MM.1S (cell line): ENCODE measurements around the gene PRCC.

Experiments used
- DNase-seq: peaks from one replicate; pipeline ENCODE4 v3.0.0-alpha.2; 2015
- H2AFZ ChIP-seq: fragments of 300-600 bp; sonication (generic); 2 replicates; pipeline ENCODE4 v1.6.0; 2016; ENCODE audit warnings: antibody characterized with exemption, low read length
- H3F3A ChIP-seq: fragments of 300-600 bp; sonication (generic); 2 replicates; pipeline ENCODE4 v1.6.1; 2016; ENCODE audit warnings: mild to moderate bottlenecking, antibody characterized with exemption, low read length, moderate library complexity, mixed read lengths; ENCODE audit not compliant: insufficient read depth
- H3K27ac ChIP-seq: fragments of 300-600 bp; sonication (generic); 2 replicates; pipeline ENCODE4 v1.5.1; 2016; ENCODE audit warnings: mild to moderate bottlenecking, low read length
- H3K27me3 ChIP-seq: fragments of 300-600 bp; sonication (generic); replicated peaks from 2 replicates; pipeline ENCODE4 v1.6.0; 2016; ENCODE audit warnings: low read length; ENCODE audit not compliant: insufficient read depth
- H3K36me3 ChIP-seq: fragments of 300-600 bp; sonication (generic); replicated peaks from 2 replicates; pipeline ENCODE4 v1.6.1; 2016; ENCODE audit warnings: mild to moderate bottlenecking, low read length, mixed read lengths; ENCODE audit not compliant: insufficient read depth
- H3K4me1 ChIP-seq: fragments of 300-600 bp; sonication (generic); 2 replicates; pipeline ENCODE4 v1.6.1; 2016; ENCODE audit warnings: low read length, mixed read lengths
- H3K4me2 ChIP-seq: fragments of 300-600 bp; sonication (generic); 2 replicates; pipeline ENCODE4 v1.6.0; 2016; ENCODE audit warnings: low read depth, low read length
- H3K4me3 ChIP-seq: fragments of 300-600 bp; sonication (generic); 2 replicates; pipeline ENCODE4 v1.5.1; 2016; ENCODE audit warnings: low read length, mixed read lengths
- H3K79me2 ChIP-seq: fragments of 300-600 bp; sonication (generic); 2 replicates; pipeline ENCODE4 v1.6.1; 2016; ENCODE audit warnings: mixed run types, low read length, mixed read lengths
- H3K9ac ChIP-seq: fragments of 300-600 bp; sonication (generic); 2 replicates; pipeline ENCODE4 v1.6.1; 2016; ENCODE audit warnings: low read length, mixed read lengths
- H3K9me2 ChIP-seq: fragments of 300-600 bp; sonication (generic); replicated peaks from 2 replicates; pipeline ENCODE4 v1.6.1; 2016; ENCODE audit warnings: mild to moderate bottlenecking, low read length, mixed read lengths; ENCODE audit not compliant: insufficient read depth
- H3K9me3 ChIP-seq: fragments of 300-600 bp; sonication (generic); replicated peaks from 2 replicates; pipeline ENCODE4 v1.6.1; 2016; ENCODE audit warnings: mild to moderate bottlenecking, low read length, mixed read lengths; ENCODE audit not compliant: insufficient read depth
- H4K20me1 ChIP-seq: fragments of 300-600 bp; sonication (generic); 2 replicates; pipeline ENCODE4 v1.6.1; 2016; ENCODE audit warnings: mild to moderate bottlenecking, low read length, moderate library complexity, mixed read lengths; ENCODE audit not compliant: insufficient read depth
- CTCF ChIP-seq: fragments of 300-600 bp; sonication (generic); IDR thresholded peaks from 2 replicates; pipeline ENCODE4 v1.5.1; 2016; ENCODE audit warnings: antibody characterized with exemption, low read length, mixed read lengths
- EZH2 ChIP-seq: fragments of 300-600 bp; sonication (generic); optimal IDR thresholded peaks from 2 replicates; pipeline ENCODE3; 2017; ENCODE audit warnings: low read depth, mild to moderate bottlenecking, antibody characterized with exemption, low read length, mixed read lengths
- EZH2phosphoT487 ChIP-seq: fragments of 300-600 bp; sonication (generic); IDR thresholded peaks from 2 replicates; pipeline ENCODE4 v1.6.1; 2018; ENCODE audit warnings: antibody characterized with exemption, low read length

The PRCC gene

DNA sequence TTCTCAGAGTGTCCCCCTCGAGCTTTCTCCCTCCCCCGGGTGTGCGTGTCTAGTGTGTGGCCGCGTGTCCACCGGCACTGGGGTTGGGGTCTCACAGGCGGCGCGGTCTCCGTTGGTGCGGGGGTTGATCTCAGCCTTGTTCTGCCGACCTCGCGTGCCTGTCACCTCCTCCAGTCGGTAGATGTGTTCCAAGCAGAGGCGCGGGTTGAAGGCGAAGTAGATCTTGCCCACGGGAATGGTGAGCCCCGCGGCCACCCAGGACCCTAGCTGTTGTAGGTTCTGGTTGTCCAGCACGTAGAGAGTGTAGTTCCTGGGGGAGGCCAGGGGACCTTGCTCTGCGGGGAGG lies 81.8 kb downstream of the PRCC start:
- Histone ChIP-seq H3K27me3 (peaks cover 54% of the 10 kb centered on the region), H3K79me2 (no peaks in the 10 kb centered on the region), H2AFZ (no peak overlapping the region), H3K4me2 (peak overlapping the region; percentile 31; the same call in 1 of the 2 replicates), H3K9me2 (no peaks in the 10 kb centered on the region), H3K4me1 (no peaks in the 10 kb centered on the region), H3K27ac (no peak overlapping the region), H3K4me3 (no peak overlapping the region), H3F3A (no peaks in the 10 kb centered on the region), H3K9ac (no peak overlapping the region), H3K9me3 (no peaks in the 10 kb centered on the region), H4K20me1 (no peaks in the 10 kb centered on the region), H3K36me3 (no peaks in the 10 kb centered on the region)
- no peak for DNase-seq
- TF ChIP-seq EZH2 (no peak), CTCF (no peak), EZH2phosphoT487 (no peak)
